Measurements from ENCODE around the gene DCUN1D3.
"Not testable (repeated sequence)": the region's sequence is repeated elsewhere in the genome, so short reads cannot be mapped to it uniquely, and the experiment has no call there.

GRCh38 chr16:20864376-20864775, 35.8 kb downstream of the DCUN1D3 start:
- not testable (repeated sequence) for TF ChIP-seq CTCF, POLR2A (IDR thresholded peaks at IDR 0.05)

All from body of pancreas (tissue), 4 donors.